WI38 (cell line): Measurements from ENCODE around the gene ACSL6.

Experiments
- H3K4me3 ChIP-seq: 2 replicates; pipeline ENCODE4 v1.5.1; 2011; ENCODE audit warnings: low read depth, mild to moderate bottlenecking, control low read depth, low read length
- CTCF ChIP-seq: IDR thresholded peaks from 2 replicates; pipeline ENCODE4 v1.5.1; 2012; ENCODE audit warnings: low read depth, mild to moderate bottlenecking, control low read depth, low read length

Gene ACSL6

GRCh38 chr5:132052520-132052919 lies 41.1 kb upstream of the ACSL6 start:
- no peak overlapping the region for H3K4me3 ChIP-seq
- TF ChIP-seq CTCF, result no peak

GRCh38 chr5:132050661-132051552 lies 39.4 kb upstream of the ACSL6 start:
- no peak for TF ChIP-seq CTCF

GRCh38 chr5:132050136-132050535 lies 38.7 kb upstream of the ACSL6 start:
- no peak for TF ChIP-seq CTCF
- H3K4me3 ChIP-seq, result no peak overlapping the region

More at GRCh38 chr5:132050661-132051552, 39.4 kb upstream of the ACSL6 start:
- no peak overlapping the region for H3K4me3 ChIP-seq

- no peak for TF ChIP-seq CTCF
- no peak overlapping the region for H3K4me3 ChIP-seq
Observed at GRCh38 chr5:132049559-132049958, 38.1 kb upstream of the ACSL6 start.

GRCh38 chr5:132049093-132049492 lies 37.6 kb upstream of the ACSL6 start:
- no peak for TF ChIP-seq CTCF
- no peak overlapping the region for H3K4me3 ChIP-seq

- no peak for TF ChIP-seq CTCF
- H3K4me3 ChIP-seq, result no peak overlapping the region
Observed at GRCh38 chr5:132046880-132047299, 35.4 kb upstream of the ACSL6 start.

- no peak overlapping the region for H3K4me3 ChIP-seq
- no peak for TF ChIP-seq CTCF
Observed at GRCh38 chr5:132044207-132044606, 32.7 kb upstream of the ACSL6 start.
